ENCODE data around the gene E2F4.

DNA sequence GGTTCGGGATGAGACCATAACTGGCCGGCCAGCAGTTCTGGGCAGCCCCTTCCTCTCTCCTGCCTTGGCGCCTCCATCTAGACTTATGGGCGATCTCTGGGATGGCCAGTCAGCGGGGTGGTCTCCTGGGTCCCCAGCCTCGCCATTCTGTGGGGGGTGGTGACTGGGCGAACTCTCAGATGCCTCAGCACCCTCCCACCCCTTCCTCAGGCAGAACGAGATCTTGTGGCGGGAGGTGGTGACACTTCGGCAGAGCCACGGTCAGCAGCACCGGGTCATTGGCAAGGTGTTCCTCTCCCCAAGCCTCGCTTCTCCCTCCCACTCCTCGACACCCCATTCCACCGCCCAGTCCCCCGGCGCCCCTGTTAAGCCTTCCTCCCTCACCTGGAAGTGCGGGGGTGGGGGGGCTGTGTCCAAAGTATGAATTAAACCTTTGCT is 25.8 kb upstream of the E2F4 start:
- no peak for TF ChIP-seq CTCF (IDR thresholded peaks at IDR 0.05)
- no peak for TF ChIP-seq POLR2A (IDR thresholded peaks at IDR 0.05)

Data from heart left ventricle (tissue), 13 donors.